PC-3 (cell line): ENCODE results near the gene TRIM65.

ENCODE experiments used
- CTCF ChIP-seq: fragments of 300-600 bp; sonication (generic); conservative IDR thresholded peaks from 2 replicates; pipeline ENCODE4 v1.5.1; 2017; ENCODE audit warnings: antibody characterized with exemption, low read depth, mild to moderate bottlenecking, low read length
- EZH2 ChIP-seq: fragments of 300-600 bp; sonication (generic); IDR thresholded peaks from one replicate; pipeline ENCODE4 v1.6.1; 2017; ENCODE audit warnings: antibody characterized with exemption, mild to moderate bottlenecking, low read length; ENCODE audit not compliant: unreplicated experiment

- TF ChIP-seq CTCF (no peak), EZH2 (no peak)
Measured at GRCh38 chr17:75873587-75874322, 23.0 kb downstream of the TRIM65 start.
